ENCODE results near the gene PRKCA.
A peak's percentile ranks its signal among the peaks of the same experiment; 100 is the strongest.
"Not testable (repeated sequence)": the region's sequence is repeated elsewhere in the genome, so short reads cannot be mapped to it uniquely, and the experiment has no call there.

Gene PRKCA

DNA sequence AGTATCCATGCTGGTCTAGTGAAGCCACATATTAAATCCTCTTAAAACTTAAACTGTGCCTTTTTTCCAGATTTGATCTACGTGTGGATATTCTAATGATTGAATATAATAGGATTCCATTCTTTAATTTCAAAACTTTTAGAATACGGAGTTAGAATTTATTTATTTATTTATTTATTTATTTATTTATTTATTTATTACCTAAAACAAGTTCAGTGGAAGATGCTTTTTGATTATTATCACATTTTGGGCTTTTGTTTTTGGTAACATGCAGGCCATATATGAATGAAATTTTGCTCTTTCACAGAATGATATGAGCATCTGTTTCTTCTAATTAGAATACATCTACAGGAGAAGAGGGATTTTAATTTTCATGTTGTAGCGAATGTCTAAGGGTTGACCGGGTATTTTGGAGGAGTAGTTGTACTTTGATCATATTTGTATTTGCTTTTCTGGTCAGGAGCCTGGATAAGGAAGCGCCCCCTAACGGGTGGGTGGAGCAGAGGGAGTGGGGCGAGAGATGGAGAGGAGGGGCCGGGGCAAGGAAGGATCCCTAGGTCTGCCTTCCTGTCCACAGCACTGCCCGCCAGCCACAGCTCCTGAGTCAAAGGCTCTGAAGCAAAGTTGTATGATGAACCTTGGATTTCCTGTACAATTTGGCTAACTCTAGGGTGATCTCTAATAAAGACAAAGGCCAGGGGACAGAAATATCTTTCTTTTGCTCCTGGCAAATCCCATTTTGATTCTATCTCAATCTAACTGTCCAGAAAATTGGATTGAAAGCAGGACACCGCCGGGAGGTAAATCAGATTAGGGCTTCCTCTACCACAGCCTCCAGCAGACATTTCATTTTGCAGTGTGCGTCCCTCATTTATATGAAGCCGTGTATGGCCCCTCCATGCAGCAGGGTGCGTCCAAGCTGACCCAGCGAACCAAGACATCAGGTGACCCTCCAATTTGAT, 149.1 kb downstream of the PRKCA start:
- TF ChIP-seq, protein P1, sequence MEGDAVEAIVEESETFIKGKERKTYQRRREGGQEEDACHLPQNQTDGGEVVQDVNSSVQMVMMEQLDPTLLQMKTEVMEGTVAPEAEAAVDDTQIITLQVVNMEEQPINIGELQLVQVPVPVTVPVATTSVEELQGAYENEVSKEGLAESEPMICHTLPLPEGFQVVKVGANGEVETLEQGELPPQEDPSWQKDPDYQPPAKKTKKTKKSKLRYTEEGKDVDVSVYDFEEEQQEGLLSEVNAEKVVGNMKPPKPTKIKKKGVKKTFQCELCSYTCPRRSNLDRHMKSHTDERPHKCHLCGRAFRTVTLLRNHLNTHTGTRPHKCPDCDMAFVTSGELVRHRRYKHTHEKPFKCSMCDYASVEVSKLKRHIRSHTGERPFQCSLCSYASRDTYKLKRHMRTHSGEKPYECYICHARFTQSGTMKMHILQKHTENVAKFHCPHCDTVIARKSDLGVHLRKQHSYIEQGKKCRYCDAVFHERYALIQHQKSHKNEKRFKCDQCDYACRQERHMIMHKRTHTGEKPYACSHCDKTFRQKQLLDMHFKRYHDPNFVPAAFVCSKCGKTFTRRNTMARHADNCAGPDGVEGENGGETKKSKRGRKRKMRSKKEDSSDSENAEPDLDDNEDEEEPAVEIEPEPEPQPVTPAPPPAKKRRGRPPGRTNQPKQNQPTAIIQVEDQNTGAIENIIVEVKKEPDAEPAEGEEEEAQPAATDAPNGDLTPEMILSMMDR (conservative IDR thresholded peaks at IDR 0.05; ENCODE audit: low read length): no peak; the same call in 1 of the 2 replicates
- no peak overlapping the region for H3K4me3 ChIP-seq (ENCODE audit: low read length)
- DNase-seq (ENCODE audit: low read depth): no peak

- no peak for DNase-seq (ENCODE audit: low read depth)
- TF ChIP-seq, protein P1 (conservative IDR thresholded peaks at IDR 0.05; ENCODE audit: low read length): no peak
- no peak overlapping the region for H3K4me3 ChIP-seq (ENCODE audit: low read length)
Measured at GRCh38 chr17:66455060-66455459, 152.6 kb downstream of the PRKCA start.

- DNase-seq (ENCODE audit: low read depth); H3K4me3 ChIP-seq (ENCODE audit: low read length): not testable (repeated sequence)
Measured at GRCh38 chr17:66457499-66457898, 155.1 kb downstream of the PRKCA start.

DNA sequence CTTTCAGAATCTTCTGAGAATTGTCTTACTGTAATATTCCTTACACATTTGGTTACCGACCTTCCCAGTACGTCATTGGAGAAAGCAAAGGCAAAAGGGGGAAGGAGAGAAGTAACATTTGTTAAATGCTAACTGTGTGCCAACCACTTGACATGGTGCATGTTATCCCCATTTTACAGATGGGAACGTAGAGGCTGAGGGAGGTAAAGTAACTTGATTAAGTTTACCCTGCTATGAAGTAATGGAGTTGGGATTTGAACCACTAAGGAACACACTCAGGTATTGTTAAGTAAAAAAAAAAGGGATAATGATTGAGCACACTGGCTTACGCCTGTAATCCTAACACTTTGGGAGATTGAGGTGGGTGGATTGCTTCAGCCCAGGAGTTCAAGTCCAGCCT, 156.4 kb downstream of the PRKCA start:
- H3K4me3 ChIP-seq (ENCODE audit: low read length): no peak overlapping the region
- DNase-seq (ENCODE audit: low read depth): no peak

GRCh38 chr17:66459811-66460270, 157.4 kb downstream of the PRKCA start:
- TF ChIP-seq, protein P1 (conservative IDR thresholded peaks at IDR 0.05; ENCODE audit: low read length): no peak
- DNase-seq (ENCODE audit: low read depth): peak; percentile 99
- no peak overlapping the region for H3K4me3 ChIP-seq (ENCODE audit: low read length)

More for the DNA sequence above, 156.4 kb downstream of the PRKCA start:
- TF ChIP-seq, protein P1 (conservative IDR thresholded peaks at IDR 0.05; ENCODE audit: low read length): no peak

DNA sequence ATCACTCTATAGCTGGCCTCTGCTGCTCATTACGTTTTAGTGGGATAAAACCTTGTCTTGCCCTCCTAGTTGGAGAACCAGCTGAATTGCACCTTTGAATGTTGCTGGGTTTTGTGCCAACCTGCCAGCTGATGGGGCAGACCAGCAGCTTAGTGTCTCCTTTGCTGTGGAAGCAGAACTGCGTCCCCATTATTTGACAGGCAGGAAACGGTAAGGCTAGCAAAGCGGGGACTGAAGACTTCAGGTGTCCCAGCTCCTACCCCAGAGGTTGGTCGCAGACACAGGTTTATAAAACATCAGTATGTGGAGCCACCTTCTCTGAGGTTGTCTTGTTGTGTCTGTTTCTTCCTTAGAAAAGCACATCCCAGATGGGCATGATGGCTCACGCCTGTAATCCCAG, 158.1 kb downstream of the PRKCA start:
- no peak for DNase-seq (ENCODE audit: low read depth)
- H3K4me3 ChIP-seq (ENCODE audit: low read length): no peak overlapping the region
- TF ChIP-seq, protein P1 (conservative IDR thresholded peaks at IDR 0.05; ENCODE audit: low read length): no peak

DNA sequence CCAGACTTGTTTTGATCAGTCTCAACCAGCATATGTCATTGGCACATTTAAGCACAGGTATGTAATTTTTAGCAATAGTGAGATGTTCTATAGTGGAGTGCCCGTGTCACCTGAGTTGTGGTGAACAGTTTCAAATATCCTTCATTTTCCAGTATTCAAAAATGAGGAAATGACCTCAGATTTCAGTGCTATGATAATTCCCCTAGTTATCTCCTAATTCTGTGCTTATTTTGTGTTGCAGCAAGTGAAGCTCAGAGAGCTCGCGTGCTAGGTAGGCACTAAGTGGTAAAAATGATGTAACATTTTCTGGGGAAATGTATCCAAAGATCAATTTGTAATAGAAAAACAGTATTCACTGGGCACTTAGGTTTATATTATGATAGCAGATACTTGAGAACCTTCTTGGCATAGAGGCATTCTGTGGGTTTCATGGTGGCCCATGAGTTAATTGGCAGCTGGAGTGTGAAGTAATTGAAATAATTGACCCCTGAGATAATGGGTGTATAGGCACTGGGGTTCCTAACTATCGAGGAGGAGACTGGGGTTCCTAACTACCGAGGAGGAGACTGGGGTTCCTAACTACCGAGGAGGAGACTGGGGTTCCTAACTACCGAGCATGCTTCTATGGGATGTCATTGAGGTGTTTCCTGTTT, 159.1 kb downstream of the PRKCA start:
- no peak overlapping the region for H3K4me3 ChIP-seq (ENCODE audit: low read length)
- TF ChIP-seq, protein P1 (conservative IDR thresholded peaks at IDR 0.05; ENCODE audit: low read length): no peak

More for the DNA sequence above, 159.1 kb downstream of the PRKCA start:
- no peak for DNase-seq (ENCODE audit: low read depth)
